H9 (cell line): ENCODE results near the gene SCIN. TPM values are rescaled to one million over a fixed set of nuclear protein-coding genes. Genes with fewer than 3 reads are reported as not detected.

Experiments used
- DNase-seq: peaks from one replicate; pipeline ENCODE4 v3.0.0-alpha.2; 2017
- H2AFZ ChIP-seq: one replicate; pipeline ENCODE4 v1.6.1; 2013; ENCODE audit warnings: mild to moderate bottlenecking, low read length, control low read depth, moderate library complexity
- H2AK5ac ChIP-seq: 2 replicates; pipeline ENCODE4 v1.6.1; 2013; ENCODE audit warnings: low read length, control low read depth, mixed read lengths; ENCODE audit not compliant: insufficient read length
- H2BK120ac ChIP-seq: one replicate; pipeline ENCODE4 v1.6.1; 2013; ENCODE audit warnings: low read depth, mild to moderate bottlenecking, low read length, control low read depth, inconsistent platforms; ENCODE audit not compliant: poor library complexity, severe bottlenecking
- H2BK12ac ChIP-seq: 2 replicates; pipeline ENCODE4 v1.6.1; 2013; ENCODE audit warnings: low read length, control low read depth, mixed read lengths, low read depth; ENCODE audit not compliant: insufficient read length
- H2BK15ac ChIP-seq: 2 replicates; pipeline ENCODE4 v1.6.1; 2013; ENCODE audit warnings: low read depth, low read length, control low read depth
- H2BK20ac ChIP-seq: one replicate; pipeline ENCODE4 v1.6.1; 2013; ENCODE audit warnings: low read depth, mild to moderate bottlenecking, low read length, control low read depth, inconsistent platforms; ENCODE audit not compliant: poor library complexity, severe bottlenecking
- H2BK5ac ChIP-seq: 2 replicates; pipeline ENCODE4 v1.6.1; 2013; ENCODE audit warnings: low read length, control low read depth, mixed read lengths; ENCODE audit not compliant: insufficient read length
- H3K14ac ChIP-seq: 2 replicates; pipeline ENCODE4 v1.6.1; 2013; ENCODE audit warnings: low read length, control low read depth; ENCODE audit not compliant: insufficient read depth
- H3K18ac ChIP-seq: 2 replicates; pipeline ENCODE4 v1.6.1; 2013; ENCODE audit warnings: low read depth, mild to moderate bottlenecking, mixed read lengths, low read length, control low read depth; ENCODE audit not compliant: insufficient read length
- H3K23ac ChIP-seq: 2 replicates; pipeline ENCODE4 v1.6.1; 2013; ENCODE audit warnings: low read length, control low read depth, mixed read lengths, low read depth; ENCODE audit not compliant: insufficient read length
- H3K23me2 ChIP-seq: 2 replicates; pipeline ENCODE4 v1.6.1; 2013; ENCODE audit warnings: low read depth, mild to moderate bottlenecking, mixed read lengths, low read length, control low read depth; ENCODE audit not compliant: insufficient read length, poor library complexity, severe bottlenecking
- H3K27ac ChIP-seq: 2 replicates; pipeline ENCODE4 v1.5.1; 2013; ENCODE audit warnings: low read length, control low read depth, mixed read lengths, low read depth; ENCODE audit not compliant: insufficient read length
- H3K27me3 ChIP-seq: 2 replicates; pipeline ENCODE4 v1.6.1; 2013; ENCODE audit warnings: low read length, control low read depth, inconsistent platforms; ENCODE audit not compliant: insufficient read depth
- H3K4ac ChIP-seq: 2 replicates; pipeline ENCODE4 v1.6.1; 2013; ENCODE audit warnings: low read depth, mild to moderate bottlenecking, control low read depth, inconsistent platforms, low read length, moderate library complexity
- H3K4me1 ChIP-seq: 2 replicates; pipeline ENCODE4 v1.6.1; 2013; ENCODE audit warnings: low read length, control low read depth, inconsistent platforms; ENCODE audit not compliant: insufficient read depth
- H3K4me2 ChIP-seq: 2 replicates; pipeline ENCODE4 v1.6.1; 2013; ENCODE audit warnings: low read length, control low read depth, mixed read lengths; ENCODE audit not compliant: insufficient read length, insufficient read depth
- H3K56ac ChIP-seq: 2 replicates; pipeline ENCODE4 v1.6.1; 2013; ENCODE audit warnings: low read depth, mild to moderate bottlenecking, mixed read lengths, low read length, control low read depth; ENCODE audit not compliant: insufficient read length
- H3K79me1 ChIP-seq: 2 replicates; pipeline ENCODE4 v1.6.1; 2013; ENCODE audit warnings: low read depth, mild to moderate bottlenecking, moderate library complexity, low read length, control low read depth, inconsistent platforms; ENCODE audit not compliant: insufficient read depth, poor library complexity, severe bottlenecking
- H3K79me2 ChIP-seq: 2 replicates; pipeline ENCODE4 v1.6.1; 2013; ENCODE audit warnings: low read length, control low read depth, inconsistent platforms; ENCODE audit not compliant: insufficient read depth
- H3K9ac ChIP-seq: 2 replicates; pipeline ENCODE4 v1.6.1; 2013; ENCODE audit warnings: low read length, control low read depth, mixed read lengths; ENCODE audit not compliant: insufficient read length; ENCODE audit errors: extremely low read depth
- H3K9me3 ChIP-seq: one replicate; pipeline ENCODE4 v1.6.1; 2013; ENCODE audit warnings: low read depth, low read length, inconsistent platforms; ENCODE audit not compliant: control insufficient read depth
- H3T11ph ChIP-seq: one replicate; pipeline ENCODE4 v1.6.1; 2013; ENCODE audit warnings: mild to moderate bottlenecking, low read length, control low read depth, inconsistent platforms
- H4K20me1 ChIP-seq: one replicate; pipeline ENCODE4 v1.6.1; 2013; ENCODE audit not compliant: control insufficient read depth, insufficient read length, insufficient read depth
- H4K5ac ChIP-seq: 2 replicates; pipeline ENCODE4 v1.6.1; 2013; ENCODE audit warnings: low read depth, mild to moderate bottlenecking, mixed read lengths, low read length, control low read depth; ENCODE audit not compliant: insufficient read length
- H4K8ac ChIP-seq: replicated peaks from 2 replicates; pipeline ENCODE4 v1.6.1; 2013; ENCODE audit warnings: low read length, control low read depth, mixed read lengths, low read depth; ENCODE audit not compliant: insufficient read length
- H4K91ac ChIP-seq: 2 replicates; pipeline ENCODE4 v1.6.1; 2013; ENCODE audit warnings: low read depth, mild to moderate bottlenecking, moderate library complexity, mixed read lengths, low read length, control low read depth; ENCODE audit not compliant: insufficient read length
- H3K27ac Mint-ChIP-seq, 3 experiments: 2 replicates in 2 of 3; 3 replicates in 1 of 3; pipeline ENCODE4 v1.8.0; 2020 to 2021; ENCODE audit warnings: mixed read lengths in 3 of 3, mild to moderate bottlenecking in 1 of 3, moderate library complexity in 1 of 3
- H3K27me3 Mint-ChIP-seq: 2 replicates; pipeline ENCODE4 v1.8.0; 2021; ENCODE audit warnings: low read depth, mild to moderate bottlenecking, moderate library complexity, mixed read lengths
- H3K36me3 Mint-ChIP-seq, 3 experiments: 2 replicates in 2 of 3; 3 replicates in 1 of 3; pipeline ENCODE4 v1.8.0; 2020 to 2021; ENCODE audit warnings: low read depth in 3 of 3, mixed read lengths in 3 of 3; ENCODE audit not compliant: insufficient read depth in 1 of 3
- H3K4me1 Mint-ChIP-seq, 2 experiments: 2 replicates each; pipeline ENCODE4 v1.8.0; 2020; ENCODE audit warnings: mixed read lengths in 2 of 2
- H3K4me3 Mint-ChIP-seq, 2 experiments: 2 replicates in 1 of 2; 3 replicates in 1 of 2; pipeline ENCODE4 v1.8.0; 2020 to 2021; ENCODE audit warnings: mild to moderate bottlenecking in 2 of 2, mixed read lengths in 2 of 2, moderate library complexity in 1 of 2
- H3K9me3 Mint-ChIP-seq, 2 experiments: 2 replicates in 1 of 2; 3 replicates in 1 of 2; pipeline ENCODE4 v1.8.0; 2020; ENCODE audit warnings: mild to moderate bottlenecking in 2 of 2, mixed read lengths in 2 of 2, moderate library complexity in 1 of 2
- WGBS: extraction: QIAGEN DNeasy Blood & Tissue Kit; methylation state at CpG from one replicate; pipeline ENCODE4 v1.1.7; 2013; ENCODE audit warnings: missing lambda C conversion rate, low lambda C conversion rate, mixed read lengths; ENCODE audit not compliant: insufficient read length; ENCODE audit errors: extremely low coverage; 5-methylcytosine and 5-hydroxymethylcytosine counted together
- total RNA-seq: library from RNA; stranded (reverse); gene quantifications from 2 replicates; pipeline ENCODE4 v1.2.1, GENCODE V29; 2021
- TF ChIP-seq, protein P1 (sequence below): fragments of 200-600 bp; sonication (generic); conservative IDR thresholded peaks from 3 replicates; pipeline ENCODE4 v1.8.0; 2021; ENCODE audit warnings: antibody characterized with exemption, mild to moderate bottlenecking

Gene SCIN
- total RNA-seq, 1 experiment from 2014 or later: 0.44 TPM

DNA sequence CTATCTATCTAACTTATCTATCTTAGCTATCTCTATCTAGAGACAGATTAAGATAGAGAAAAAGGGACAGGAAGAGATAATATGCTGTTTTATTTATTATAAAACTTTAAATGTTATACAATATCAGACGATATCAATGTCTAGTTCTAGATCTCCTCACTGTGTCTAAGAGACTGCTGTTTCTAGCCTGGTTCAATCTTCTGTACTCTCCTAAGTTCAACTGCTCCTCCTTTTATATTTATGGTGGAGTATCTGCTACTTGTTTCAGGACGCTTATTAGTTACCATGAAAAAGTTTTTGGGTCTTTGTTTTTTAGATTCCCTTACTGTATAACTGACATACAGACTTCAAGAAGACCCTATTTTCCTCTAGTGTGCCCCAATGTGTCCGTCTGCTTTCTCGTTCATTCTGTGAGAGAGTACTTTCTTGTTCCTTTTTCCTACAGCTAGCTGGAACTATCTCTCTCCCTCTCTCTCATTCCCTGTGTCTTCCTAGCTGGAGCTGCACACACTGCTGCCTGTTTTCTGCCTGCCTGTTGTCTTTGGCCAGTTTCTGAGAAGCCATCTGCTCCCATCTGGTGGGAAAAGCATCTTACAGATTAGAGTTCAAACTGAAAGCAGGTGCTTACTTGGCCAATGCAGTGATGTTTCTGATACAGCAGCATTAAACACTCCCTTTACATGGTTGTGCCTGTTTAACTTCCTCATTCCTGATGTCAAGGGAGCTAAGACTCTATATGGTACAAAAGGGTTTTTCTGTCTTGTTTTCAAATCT, 67.5 kb downstream of the SCIN start:
- H3K27ac Mint-ChIP-seq: no peak overlapping the region
- no peak overlapping the region for H2BK12ac ChIP-seq

More for the DNA sequence above, 67.5 kb downstream of the SCIN start:
- no CpG with 5 or more reads among the region's 4 CpGs for WGBS
- H3K9me3 Mint-ChIP-seq: no peaks in the 10 kb centered on the region
- 0 out of 4 replicates have a peak, but pooled peaks cover 0 to 2% of the 10 kb centered on the region in 2 experiments for H3K4me1 Mint-ChIP-seq
- H3K56ac ChIP-seq: no peak overlapping the region
- H3K4me2 ChIP-seq: no peak overlapping the region
- no peak overlapping the region for H4K5ac ChIP-seq
- H2BK120ac ChIP-seq: no peak overlapping the region
- H2BK20ac ChIP-seq: no peak overlapping the region
- DNase-seq: no peak
- no peaks in the 10 kb centered on the region for H3K9me3 ChIP-seq
- H3K4ac ChIP-seq: no peak overlapping the region
- H3K4me1 ChIP-seq: no peaks in the 10 kb centered on the region
- H2AK5ac ChIP-seq: no peak overlapping the region
- no peak overlapping the region for H3K18ac ChIP-seq
- H3K27ac ChIP-seq: no peak overlapping the region
- no peak overlapping the region for H2AFZ ChIP-seq
- H3K27me3 ChIP-seq: no peaks in the 10 kb centered on the region; the same call in 1 of the 2 replicates
- no peak overlapping the region for H3K9ac ChIP-seq
- H3T11ph ChIP-seq: no peak overlapping the region
- no peaks in the 10 kb centered on the region for H3K36me3 Mint-ChIP-seq
- no peak overlapping the region for H3K4me3 Mint-ChIP-seq
- no peak overlapping the region for H4K8ac ChIP-seq
- TF ChIP-seq, protein P1, sequence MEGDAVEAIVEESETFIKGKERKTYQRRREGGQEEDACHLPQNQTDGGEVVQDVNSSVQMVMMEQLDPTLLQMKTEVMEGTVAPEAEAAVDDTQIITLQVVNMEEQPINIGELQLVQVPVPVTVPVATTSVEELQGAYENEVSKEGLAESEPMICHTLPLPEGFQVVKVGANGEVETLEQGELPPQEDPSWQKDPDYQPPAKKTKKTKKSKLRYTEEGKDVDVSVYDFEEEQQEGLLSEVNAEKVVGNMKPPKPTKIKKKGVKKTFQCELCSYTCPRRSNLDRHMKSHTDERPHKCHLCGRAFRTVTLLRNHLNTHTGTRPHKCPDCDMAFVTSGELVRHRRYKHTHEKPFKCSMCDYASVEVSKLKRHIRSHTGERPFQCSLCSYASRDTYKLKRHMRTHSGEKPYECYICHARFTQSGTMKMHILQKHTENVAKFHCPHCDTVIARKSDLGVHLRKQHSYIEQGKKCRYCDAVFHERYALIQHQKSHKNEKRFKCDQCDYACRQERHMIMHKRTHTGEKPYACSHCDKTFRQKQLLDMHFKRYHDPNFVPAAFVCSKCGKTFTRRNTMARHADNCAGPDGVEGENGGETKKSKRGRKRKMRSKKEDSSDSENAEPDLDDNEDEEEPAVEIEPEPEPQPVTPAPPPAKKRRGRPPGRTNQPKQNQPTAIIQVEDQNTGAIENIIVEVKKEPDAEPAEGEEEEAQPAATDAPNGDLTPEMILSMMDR: no peak
- no peak overlapping the region for H4K91ac ChIP-seq
- no peak overlapping the region for H3K14ac ChIP-seq
- H4K20me1 ChIP-seq: no peaks in the 10 kb centered on the region
- H3K23ac ChIP-seq: no peak overlapping the region
- no peaks in the 10 kb centered on the region for H3K23me2 ChIP-seq
- H3K27me3 Mint-ChIP-seq: no peaks in the 10 kb centered on the region
- H2BK5ac ChIP-seq: no peak overlapping the region
- no peaks in the 10 kb centered on the region for H3K79me1 ChIP-seq
- no peak overlapping the region for H2BK15ac ChIP-seq
- H3K79me2 ChIP-seq: no peaks in the 10 kb centered on the region
